Panc1 (cell line): ENCODE results near the gene CHAF1A.

ENCODE experiments used
- POLR2AphosphoS5 ChIP-seq: IDR thresholded peaks from 2 replicates; pipeline ENCODE4 v1.6.1; 2012; ENCODE audit warnings: mild to moderate bottlenecking, low read depth, low read length, moderate library complexity
- SIN3A ChIP-seq: IDR thresholded peaks from 2 replicates; pipeline ENCODE4 v1.6.1; 2012; ENCODE audit warnings: low read depth, mild to moderate bottlenecking, low read length, moderate library complexity, borderline replicate concordance; ENCODE audit not compliant: insufficient read depth
- TCF7L2 ChIP-seq: IDR thresholded peaks from 2 replicates; pipeline ENCODE4 v1.6.1; 2011; ENCODE audit warnings: mild to moderate bottlenecking, low read depth, low read length, inconsistent platforms
- TF ChIP-seq, protein P1 (sequence below): fragments of 450-650 bp; IDR thresholded peaks from 2 replicates; pipeline ENCODE4 v1.5.1; 2017; ENCODE audit warnings: mild to moderate bottlenecking
- TF ChIP-seq, protein P2 (sequence below), 2 experiments: IDR thresholded peaks; 2 replicates each; pipeline ENCODE4 v1.6.1; 2011 to 2012; ENCODE audit warnings: low read depth in 2 of 2, control low read depth in 1 of 2, low read length in 1 of 2, mild to moderate bottlenecking in 1 of 2, moderate library complexity in 1 of 2; ENCODE audit not compliant: insufficient read depth in 1 of 2

DNA sequence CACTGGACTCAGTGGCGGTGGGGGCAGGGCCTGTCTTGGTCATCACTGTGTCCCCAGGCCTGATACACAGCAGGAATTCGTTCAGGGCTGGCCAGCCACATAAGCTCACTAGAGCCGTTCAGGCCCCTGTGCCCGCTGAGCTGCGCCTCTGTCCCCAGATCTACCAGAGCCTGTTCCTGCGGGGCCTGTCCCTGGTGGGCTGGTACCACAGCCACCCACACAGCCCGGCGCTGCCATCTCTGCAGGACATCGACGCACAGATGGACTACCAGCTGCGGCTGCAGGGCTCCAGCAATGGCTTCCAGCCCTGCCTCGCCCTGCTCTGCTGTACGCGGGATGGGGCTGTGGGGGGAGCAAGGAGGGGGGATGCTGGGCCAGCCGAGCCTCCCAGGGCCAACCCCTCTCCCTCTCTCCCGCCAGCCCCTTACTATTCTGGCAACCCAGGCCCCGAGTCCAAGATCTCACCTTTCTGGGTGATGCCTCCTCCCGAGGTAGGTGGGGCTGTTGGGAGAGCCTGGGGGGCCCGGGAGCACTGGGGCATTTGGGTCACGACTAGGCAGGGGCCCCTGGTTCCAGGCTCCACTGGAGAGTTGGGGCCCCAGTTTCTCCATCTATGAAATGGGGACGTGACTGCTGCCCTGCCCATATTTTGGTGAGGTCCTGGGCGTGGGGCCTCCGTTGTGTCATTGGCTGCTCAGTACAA is 45.2 kb upstream of the CHAF1A start:
- no peak; the same call in 1 of the 2 replicates for TF ChIP-seq POLR2AphosphoS5
- TF ChIP-seq, protein P1, sequence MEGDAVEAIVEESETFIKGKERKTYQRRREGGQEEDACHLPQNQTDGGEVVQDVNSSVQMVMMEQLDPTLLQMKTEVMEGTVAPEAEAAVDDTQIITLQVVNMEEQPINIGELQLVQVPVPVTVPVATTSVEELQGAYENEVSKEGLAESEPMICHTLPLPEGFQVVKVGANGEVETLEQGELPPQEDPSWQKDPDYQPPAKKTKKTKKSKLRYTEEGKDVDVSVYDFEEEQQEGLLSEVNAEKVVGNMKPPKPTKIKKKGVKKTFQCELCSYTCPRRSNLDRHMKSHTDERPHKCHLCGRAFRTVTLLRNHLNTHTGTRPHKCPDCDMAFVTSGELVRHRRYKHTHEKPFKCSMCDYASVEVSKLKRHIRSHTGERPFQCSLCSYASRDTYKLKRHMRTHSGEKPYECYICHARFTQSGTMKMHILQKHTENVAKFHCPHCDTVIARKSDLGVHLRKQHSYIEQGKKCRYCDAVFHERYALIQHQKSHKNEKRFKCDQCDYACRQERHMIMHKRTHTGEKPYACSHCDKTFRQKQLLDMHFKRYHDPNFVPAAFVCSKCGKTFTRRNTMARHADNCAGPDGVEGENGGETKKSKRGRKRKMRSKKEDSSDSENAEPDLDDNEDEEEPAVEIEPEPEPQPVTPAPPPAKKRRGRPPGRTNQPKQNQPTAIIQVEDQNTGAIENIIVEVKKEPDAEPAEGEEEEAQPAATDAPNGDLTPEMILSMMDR: no peak
- TF ChIP-seq SIN3A: no peak
- TF ChIP-seq, protein P2, sequence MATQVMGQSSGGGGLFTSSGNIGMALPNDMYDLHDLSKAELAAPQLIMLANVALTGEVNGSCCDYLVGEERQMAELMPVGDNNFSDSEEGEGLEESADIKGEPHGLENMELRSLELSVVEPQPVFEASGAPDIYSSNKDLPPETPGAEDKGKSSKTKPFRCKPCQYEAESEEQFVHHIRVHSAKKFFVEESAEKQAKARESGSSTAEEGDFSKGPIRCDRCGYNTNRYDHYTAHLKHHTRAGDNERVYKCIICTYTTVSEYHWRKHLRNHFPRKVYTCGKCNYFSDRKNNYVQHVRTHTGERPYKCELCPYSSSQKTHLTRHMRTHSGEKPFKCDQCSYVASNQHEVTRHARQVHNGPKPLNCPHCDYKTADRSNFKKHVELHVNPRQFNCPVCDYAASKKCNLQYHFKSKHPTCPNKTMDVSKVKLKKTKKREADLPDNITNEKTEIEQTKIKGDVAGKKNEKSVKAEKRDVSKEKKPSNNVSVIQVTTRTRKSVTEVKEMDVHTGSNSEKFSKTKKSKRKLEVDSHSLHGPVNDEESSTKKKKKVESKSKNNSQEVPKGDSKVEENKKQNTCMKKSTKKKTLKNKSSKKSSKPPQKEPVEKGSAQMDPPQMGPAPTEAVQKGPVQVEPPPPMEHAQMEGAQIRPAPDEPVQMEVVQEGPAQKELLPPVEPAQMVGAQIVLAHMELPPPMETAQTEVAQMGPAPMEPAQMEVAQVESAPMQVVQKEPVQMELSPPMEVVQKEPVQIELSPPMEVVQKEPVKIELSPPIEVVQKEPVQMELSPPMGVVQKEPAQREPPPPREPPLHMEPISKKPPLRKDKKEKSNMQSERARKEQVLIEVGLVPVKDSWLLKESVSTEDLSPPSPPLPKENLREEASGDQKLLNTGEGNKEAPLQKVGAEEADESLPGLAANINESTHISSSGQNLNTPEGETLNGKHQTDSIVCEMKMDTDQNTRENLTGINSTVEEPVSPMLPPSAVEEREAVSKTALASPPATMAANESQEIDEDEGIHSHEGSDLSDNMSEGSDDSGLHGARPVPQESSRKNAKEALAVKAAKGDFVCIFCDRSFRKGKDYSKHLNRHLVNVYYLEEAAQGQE (IDR thresholded peaks at IDR 0.05; ENCODE audit: insufficient read depth in 1 of 2, low read depth in 2 of 2, low read length in 1 of 2): no peak
- TF ChIP-seq TCF7L2: no peak
